GM10266 (cell line): Measurements from ENCODE around the gene NTM.

Source experiments
- DNase-seq: peaks from one replicate; pipeline ENCODE4 v3.0.0; 2012; ENCODE audit errors: extremely low spot score
- TF ChIP-seq, protein P1 (sequence below): IDR thresholded peaks from 2 replicates; pipeline ENCODE4 v1.5.1; 2012; ENCODE audit warnings: mild to moderate bottlenecking, low read depth; ENCODE audit not compliant: control insufficient read depth, insufficient read depth; ENCODE audit errors: missing control alignments

Gene NTM

DNA sequence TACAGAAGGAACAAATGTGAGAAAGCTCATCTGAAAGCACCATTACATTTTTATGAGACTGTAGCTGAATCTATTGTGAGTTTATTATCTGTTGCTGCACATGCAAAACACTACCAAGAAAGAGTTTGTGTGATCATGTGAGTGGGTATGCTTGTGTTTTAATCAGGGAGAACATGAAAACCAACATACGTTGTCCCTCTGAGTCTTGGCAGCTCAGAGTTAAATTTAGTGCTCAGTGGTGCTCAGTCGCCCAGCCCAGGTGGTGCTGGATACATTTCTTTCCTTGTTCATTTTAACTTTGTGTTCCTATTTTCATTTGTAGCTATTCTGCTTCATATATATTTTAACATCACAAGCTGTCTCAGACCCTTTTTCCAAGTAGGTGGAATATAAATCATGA, 500.6 kb downstream of the NTM start:
- DNase-seq = no peak
- TF ChIP-seq, protein P1, sequence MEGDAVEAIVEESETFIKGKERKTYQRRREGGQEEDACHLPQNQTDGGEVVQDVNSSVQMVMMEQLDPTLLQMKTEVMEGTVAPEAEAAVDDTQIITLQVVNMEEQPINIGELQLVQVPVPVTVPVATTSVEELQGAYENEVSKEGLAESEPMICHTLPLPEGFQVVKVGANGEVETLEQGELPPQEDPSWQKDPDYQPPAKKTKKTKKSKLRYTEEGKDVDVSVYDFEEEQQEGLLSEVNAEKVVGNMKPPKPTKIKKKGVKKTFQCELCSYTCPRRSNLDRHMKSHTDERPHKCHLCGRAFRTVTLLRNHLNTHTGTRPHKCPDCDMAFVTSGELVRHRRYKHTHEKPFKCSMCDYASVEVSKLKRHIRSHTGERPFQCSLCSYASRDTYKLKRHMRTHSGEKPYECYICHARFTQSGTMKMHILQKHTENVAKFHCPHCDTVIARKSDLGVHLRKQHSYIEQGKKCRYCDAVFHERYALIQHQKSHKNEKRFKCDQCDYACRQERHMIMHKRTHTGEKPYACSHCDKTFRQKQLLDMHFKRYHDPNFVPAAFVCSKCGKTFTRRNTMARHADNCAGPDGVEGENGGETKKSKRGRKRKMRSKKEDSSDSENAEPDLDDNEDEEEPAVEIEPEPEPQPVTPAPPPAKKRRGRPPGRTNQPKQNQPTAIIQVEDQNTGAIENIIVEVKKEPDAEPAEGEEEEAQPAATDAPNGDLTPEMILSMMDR = no peak

- no peak for DNase-seq
- TF ChIP-seq, protein P1 = no peak
Observed at GRCh38 chr11:131874070-131874469, 503.7 kb downstream of the NTM start.

DNA sequence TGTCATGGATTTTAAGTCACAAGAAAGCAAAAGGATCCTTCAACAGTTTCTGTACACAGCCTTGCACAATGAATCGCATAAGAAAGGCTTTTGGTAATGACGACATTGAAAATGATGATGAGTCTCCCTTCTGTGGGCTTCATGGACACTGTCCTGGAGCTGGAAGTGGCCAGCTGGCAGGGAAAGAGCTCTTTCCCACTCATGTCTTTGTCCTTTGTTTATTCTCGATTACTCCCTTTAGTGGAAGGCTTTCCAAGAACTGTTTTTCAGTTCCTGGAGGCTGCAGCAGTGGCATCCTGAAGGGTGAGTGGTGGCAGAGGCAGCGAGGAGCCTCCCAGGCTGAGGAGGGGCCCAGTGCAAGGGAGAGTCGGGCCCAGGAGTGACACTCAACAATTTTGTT, 505.2 kb downstream of the NTM start:
- no peak for DNase-seq
- TF ChIP-seq, protein P1 = no peak

GRCh38 chr11:131877246-131877942, 507.0 kb downstream of the NTM start:
- TF ChIP-seq, protein P1 = no peak
- no peak for DNase-seq

DNA sequence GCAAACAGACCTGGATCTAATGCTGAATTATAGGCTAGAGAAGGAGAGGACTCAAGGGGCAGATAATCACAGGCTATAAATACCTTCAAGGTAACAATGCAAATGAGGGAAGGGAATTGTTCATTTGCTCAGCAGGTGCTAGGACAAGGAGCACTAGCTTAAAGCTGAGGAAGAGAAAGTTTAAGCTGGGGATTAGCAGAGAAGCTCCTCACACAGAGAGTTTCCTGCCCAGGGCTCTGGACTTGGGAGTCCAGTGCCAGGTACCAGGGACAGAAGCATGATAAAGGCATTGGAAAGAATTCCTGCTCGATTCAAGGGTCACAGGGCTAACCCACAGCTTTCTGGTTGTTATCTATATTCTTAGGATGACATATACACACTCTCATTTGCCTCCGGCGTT, 509.9 kb downstream of the NTM start:
- DNase-seq = no peak
- TF ChIP-seq, protein P1 = no peak

DNA sequence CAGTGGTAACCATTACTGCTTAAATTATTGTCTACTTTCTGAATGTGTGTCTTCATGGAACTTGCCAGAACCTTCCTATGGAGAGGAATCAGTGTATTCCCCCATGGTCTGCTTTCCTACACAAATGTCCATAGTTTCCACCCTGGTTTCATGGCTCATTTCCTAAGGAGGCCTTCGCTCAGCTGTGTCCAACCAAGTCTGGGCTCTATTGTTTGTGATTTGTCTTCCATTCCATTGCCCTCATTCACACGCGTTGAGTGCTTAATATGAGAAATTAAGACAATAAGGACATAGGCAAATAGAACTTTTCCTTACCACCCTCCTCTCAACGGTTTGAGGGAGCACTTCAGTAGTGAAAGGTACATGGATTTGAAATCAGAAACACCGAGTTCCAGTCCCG, 510.6 kb downstream of the NTM start:
- DNase-seq = no peak
- TF ChIP-seq, protein P1 = no peak

DNA sequence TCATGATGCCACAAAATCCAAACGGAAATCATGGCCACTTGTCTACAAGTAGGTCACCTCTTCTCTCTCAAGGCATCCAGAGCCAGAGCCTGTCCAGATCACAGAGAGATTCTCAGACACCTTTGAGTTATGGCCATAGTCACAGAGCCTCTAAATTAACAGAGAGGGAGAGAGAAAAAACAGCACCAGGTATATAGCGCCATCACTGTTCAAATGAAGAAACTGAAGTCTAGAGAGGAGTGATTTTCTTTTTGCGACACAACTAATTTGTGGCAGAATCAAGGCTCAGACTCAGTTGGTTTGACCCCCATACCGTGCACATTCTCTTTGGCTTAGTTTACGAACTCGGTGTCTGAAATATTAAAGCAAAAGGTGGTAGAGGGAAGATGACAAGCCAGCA, 512.9 kb downstream of the NTM start:
- no peak for DNase-seq
- TF ChIP-seq, protein P1 = no peak
